Measurements from ENCODE around the gene TTC33.

- no peak for TF ChIP-seq CTCF (IDR thresholded peaks at IDR 0.05; ENCODE audit: low read depth, low read length)
- no peak for TF ChIP-seq EZH2phosphoT487 (IDR thresholded peaks at IDR 0.05; ENCODE audit: low read depth)
Observed at GRCh38 chr5:40615586-40616170, 140.1 kb downstream of the TTC33 start.

Data from OCI-LY3 (cell line).